Measurements from ENCODE around the gene RPS21.

DNA sequence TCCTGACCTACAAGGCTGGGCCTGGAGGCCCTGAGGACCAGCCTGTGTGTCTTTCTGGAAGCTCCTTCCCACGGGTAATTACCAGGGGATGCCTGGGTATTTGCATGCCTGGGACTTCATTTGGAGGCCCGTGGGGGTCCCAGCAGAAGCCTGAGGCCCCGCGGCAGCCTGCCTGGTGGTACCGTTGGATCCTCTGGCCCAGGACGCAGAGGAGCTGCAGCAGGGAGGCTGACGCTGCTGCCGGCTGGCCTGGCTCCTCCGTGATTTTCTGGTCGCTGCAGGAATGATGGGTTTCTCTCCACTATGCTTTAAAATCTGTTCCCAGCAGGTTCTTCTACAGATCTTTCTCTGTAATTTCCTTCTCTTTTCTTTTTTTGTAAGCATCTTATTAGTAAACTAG is 13.6 kb downstream of the RPS21 start:
- TF ChIP-seq, protein P1, sequence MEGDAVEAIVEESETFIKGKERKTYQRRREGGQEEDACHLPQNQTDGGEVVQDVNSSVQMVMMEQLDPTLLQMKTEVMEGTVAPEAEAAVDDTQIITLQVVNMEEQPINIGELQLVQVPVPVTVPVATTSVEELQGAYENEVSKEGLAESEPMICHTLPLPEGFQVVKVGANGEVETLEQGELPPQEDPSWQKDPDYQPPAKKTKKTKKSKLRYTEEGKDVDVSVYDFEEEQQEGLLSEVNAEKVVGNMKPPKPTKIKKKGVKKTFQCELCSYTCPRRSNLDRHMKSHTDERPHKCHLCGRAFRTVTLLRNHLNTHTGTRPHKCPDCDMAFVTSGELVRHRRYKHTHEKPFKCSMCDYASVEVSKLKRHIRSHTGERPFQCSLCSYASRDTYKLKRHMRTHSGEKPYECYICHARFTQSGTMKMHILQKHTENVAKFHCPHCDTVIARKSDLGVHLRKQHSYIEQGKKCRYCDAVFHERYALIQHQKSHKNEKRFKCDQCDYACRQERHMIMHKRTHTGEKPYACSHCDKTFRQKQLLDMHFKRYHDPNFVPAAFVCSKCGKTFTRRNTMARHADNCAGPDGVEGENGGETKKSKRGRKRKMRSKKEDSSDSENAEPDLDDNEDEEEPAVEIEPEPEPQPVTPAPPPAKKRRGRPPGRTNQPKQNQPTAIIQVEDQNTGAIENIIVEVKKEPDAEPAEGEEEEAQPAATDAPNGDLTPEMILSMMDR (IDR thresholded peaks at IDR 0.05; ENCODE audit: insufficient read depth, low read length) = no peak
- TF ChIP-seq POLR2AphosphoS5 (IDR thresholded peaks at IDR 0.05; ENCODE audit: low read depth) = no peak
- TF ChIP-seq SPI1 (IDR thresholded peaks at IDR 0.05; ENCODE audit: borderline replicate concordance, low read depth) = no peak
- TF ChIP-seq, protein P2, sequence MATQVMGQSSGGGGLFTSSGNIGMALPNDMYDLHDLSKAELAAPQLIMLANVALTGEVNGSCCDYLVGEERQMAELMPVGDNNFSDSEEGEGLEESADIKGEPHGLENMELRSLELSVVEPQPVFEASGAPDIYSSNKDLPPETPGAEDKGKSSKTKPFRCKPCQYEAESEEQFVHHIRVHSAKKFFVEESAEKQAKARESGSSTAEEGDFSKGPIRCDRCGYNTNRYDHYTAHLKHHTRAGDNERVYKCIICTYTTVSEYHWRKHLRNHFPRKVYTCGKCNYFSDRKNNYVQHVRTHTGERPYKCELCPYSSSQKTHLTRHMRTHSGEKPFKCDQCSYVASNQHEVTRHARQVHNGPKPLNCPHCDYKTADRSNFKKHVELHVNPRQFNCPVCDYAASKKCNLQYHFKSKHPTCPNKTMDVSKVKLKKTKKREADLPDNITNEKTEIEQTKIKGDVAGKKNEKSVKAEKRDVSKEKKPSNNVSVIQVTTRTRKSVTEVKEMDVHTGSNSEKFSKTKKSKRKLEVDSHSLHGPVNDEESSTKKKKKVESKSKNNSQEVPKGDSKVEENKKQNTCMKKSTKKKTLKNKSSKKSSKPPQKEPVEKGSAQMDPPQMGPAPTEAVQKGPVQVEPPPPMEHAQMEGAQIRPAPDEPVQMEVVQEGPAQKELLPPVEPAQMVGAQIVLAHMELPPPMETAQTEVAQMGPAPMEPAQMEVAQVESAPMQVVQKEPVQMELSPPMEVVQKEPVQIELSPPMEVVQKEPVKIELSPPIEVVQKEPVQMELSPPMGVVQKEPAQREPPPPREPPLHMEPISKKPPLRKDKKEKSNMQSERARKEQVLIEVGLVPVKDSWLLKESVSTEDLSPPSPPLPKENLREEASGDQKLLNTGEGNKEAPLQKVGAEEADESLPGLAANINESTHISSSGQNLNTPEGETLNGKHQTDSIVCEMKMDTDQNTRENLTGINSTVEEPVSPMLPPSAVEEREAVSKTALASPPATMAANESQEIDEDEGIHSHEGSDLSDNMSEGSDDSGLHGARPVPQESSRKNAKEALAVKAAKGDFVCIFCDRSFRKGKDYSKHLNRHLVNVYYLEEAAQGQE (IDR thresholded peaks at IDR 0.05; ENCODE audit: insufficient replicate concordance, low read depth) = no peak
- no peak for TF ChIP-seq GABPA (IDR thresholded peaks at IDR 0.05; ENCODE audit: low read depth)
